NCI-H524 treated with DMSO at 0.1 percent for 48 hours (cell line): ENCODE results near the gene NPTX2.

Experiments
- DNase-seq: peaks from one replicate; lab custom pipeline; 2025; lab: John Stamatoyannopoulos, UW

Gene NPTX2

DNA sequence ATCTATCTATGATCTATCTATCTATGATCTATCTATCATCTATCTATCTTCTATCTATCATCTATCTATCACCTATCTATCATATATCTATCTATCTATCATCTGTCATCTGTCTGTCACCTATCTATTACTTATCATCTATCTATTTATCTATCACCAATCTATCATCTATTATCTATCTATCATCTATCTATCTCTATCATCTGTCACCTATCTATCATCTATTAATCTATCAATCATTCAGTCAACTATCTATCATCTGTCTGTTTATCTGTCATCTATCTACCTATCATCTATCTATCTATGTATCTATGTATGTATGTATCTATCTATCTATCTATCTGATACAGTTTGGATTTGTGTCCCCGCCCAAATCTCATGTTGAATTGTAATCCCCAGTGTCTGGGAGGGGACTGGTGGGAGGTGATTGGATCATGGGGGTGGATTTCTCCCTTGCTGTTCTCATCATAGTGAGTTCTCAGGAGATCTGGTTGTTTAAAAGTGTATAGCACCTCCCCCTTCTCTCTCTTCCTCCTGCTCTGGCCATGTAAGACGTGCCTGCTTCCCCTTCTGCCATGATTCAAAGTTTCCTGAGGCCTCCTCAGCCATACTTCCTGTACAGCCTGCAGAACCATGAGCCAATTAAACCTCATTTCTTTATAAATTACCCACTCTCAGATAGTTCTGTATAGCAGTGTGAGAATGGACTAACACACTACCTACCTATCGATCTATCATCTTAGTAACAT is 37.6 kb downstream of the NPTX2 start:
- DNase-seq: no peak

- no peak for DNase-seq
Observed at GRCh38 chr7:98655611-98656010, 38.5 kb downstream of the NPTX2 start.

- DNase-seq: no peak
Observed at GRCh38 chr7:98656899-98657298, 39.8 kb downstream of the NPTX2 start.

DNA sequence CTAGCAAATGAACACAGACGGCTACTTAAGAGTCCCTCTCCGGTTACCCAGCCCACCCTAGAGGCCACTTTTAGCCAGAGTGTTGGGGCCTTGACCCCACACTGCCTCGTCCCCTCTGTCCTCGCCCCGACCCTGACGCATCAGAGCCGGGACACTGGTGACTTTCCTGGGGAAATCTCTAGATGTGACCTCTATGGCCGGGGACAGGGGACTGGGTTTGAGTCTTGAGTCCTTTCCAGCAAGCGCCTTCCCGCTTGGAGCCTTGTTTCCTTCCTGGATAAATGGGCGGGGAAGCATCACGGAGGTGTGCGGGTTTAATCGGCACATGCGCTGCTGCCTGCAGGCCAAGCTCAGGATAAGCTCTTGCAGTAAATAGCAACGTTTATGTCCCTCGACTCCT is 40.7 kb downstream of the NPTX2 start:
- DNase-seq: no peak

GRCh38 chr7:98659756-98660155 is 42.7 kb downstream of the NPTX2 start:
- DNase-seq: no peak

DNA sequence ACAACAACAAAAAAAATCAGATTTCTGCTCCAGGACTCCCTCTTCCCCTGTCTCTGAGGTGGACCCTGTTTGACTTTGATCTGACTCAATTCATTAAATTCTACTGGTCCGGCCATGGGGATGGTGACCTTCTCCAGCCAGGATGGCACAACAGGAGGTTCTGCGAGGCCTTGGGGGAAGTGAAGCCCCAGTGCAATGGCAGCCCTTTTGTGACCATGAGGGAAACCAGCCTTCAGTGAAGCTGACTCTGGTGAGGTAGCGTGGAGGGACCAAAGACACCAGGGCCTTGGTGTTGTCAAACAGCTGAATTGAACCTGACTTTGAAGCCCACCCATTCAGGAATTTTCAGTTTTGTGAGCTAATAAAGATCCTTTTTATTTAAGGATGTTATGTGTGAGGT is 44.5 kb downstream of the NPTX2 start:
- DNase-seq: no peak

- DNase-seq: no peak
Observed at GRCh38 chr7:98662289-98662688, 45.2 kb downstream of the NPTX2 start.

- no peak for DNase-seq
Observed at GRCh38 chr7:98664882-98665281, 47.8 kb downstream of the NPTX2 start.

DNA sequence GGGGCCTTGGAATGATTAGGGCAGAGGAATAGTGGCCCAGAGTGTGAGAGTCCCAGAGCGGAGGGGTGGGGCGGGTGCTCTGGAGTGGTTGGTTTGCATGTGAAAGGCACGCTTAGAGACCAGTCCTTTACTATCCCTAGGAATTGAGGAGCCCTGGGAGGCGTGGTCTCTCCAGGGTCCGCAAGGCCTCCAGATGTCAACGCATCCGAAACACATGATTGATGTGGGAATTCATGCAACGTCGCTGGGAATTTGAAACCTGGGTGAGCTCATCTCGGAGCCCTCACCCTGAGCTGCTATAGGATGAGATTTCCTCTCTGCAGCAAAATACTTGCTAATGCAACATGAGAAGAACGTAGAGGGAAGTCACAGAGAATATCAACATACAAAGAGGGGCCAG is 51.2 kb downstream of the NPTX2 start:
- peak; percentile 17 for DNase-seq

GRCh38 chr7:98669329-98670000 is 52.4 kb downstream of the NPTX2 start:
- DNase-seq: peak; percentile 55

- no peak for DNase-seq
Observed at GRCh38 chr7:98670186-98670585, 53.1 kb downstream of the NPTX2 start.

GRCh38 chr7:98671733-98672331 is 54.7 kb downstream of the NPTX2 start:
- DNase-seq: no peak

DNA sequence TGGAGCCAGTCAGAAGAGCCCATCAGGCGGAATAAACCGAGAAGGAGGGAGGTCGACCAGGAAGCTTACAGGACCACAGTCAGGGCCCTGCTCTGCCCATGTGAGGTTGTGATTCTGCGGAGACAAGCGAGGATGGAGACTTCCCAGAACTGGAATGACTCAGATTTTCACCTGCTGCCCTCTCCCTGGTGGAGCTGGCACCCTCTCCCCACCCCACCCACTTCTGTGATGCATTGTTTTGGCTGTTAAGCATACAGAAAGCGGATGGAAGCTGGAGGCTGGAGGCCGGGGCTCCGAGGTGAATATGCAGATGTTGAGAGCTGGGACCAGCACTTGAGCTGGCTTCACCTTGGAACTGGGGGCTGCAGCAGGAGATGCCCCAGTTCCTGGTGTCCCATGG is 57.4 kb downstream of the NPTX2 start:
- DNase-seq: no peak

- DNase-seq: no peak
Observed at GRCh38 chr7:98674881-98675280, 57.8 kb downstream of the NPTX2 start.

DNA sequence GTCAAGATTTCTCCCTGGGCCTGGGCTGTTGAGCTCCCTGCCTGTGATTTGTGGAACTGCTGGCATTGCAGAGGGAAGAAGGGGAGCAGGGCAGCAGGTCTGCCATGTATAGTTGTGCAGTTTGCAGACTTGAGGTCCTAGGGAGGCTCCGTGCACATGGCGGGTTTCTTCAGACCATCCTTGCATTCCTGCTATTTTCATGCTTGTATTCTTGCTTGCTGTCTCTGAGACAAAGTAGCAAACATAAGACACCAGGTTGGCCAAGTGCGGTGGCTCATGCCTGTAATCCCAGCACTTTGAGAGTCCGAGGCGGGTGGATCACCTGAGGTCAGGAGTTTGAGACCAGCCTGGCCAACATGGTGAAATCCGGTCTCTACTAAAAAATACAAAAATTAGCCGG is 61.1 kb downstream of the NPTX2 start:
- DNase-seq: no peak
